IPS-18c (cell line): ENCODE measurements around the gene ADAMTS17.

Experiments
- H3K4me3 ChIP-seq: 2 replicates; pipeline ENCODE4 v1.7.0; 2013; ENCODE audit warnings: low read depth, mild to moderate bottlenecking, low read length, moderate library complexity; ENCODE audit not compliant: insufficient read depth
- H3K9me3 ChIP-seq: one replicate; pipeline ENCODE4 v1.6.1; 2013; ENCODE audit warnings: mild to moderate bottlenecking, low read length, moderate library complexity; ENCODE audit not compliant: control insufficient read depth, insufficient read depth

The ADAMTS17 gene

DNA sequence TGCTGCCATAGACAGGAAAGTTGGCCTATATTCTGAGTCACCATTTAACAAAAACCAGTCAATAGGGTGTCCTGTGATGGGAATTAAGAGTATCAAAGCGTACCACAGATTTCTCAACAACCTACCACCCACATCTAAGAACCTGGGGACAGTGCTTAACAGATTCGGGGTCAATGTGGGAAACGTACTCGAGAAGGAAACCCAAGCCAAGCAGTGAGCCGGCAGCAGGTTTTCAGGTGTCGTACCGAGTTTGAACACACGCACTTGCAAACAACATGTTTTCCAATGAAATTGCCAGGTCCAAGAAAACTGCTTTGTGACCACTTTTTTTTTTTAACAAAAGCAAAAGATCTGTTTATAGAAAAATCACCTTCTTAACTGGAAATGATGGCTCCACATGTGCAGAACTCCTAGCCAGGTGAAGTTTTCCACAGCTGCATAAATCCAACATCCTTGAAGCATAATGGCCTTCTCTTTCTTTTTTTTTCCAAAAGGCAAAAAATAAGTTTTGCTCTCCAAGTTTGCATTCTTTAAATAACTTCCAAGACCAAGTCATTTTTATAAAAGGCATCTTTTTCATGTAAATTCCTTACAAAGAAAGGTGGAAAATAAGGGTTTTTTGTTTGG, 45.7 kb downstream of the ADAMTS17 start:
- H3K4me3 ChIP-seq, result no peak overlapping the region
- H3K9me3 ChIP-seq, result peaks cover 5% of the 10 kb centered on the region

DNA sequence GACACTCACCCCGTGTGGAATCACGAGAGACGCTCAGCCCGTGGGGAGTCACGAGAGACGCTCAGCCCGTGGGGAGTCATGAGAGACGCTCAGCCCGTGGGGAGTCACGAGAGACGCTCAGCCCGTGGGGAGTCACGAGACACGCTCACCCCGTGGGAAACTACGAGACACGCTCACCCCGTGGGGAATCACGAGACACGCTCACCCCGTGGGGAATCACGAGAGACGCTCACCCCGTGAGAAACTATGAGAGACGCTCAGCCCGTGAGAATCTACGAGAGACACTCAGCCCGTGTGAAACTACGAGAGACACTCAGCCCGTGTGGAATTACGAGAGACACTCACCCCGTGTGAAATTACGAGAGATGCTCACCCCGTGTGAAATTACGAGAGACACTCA, 49.8 kb downstream of the ADAMTS17 start:
- Histone ChIP-seq H3K4me3 (no peak overlapping the region), H3K9me3 (peaks cover 2% of the 10 kb centered on the region)

DNA sequence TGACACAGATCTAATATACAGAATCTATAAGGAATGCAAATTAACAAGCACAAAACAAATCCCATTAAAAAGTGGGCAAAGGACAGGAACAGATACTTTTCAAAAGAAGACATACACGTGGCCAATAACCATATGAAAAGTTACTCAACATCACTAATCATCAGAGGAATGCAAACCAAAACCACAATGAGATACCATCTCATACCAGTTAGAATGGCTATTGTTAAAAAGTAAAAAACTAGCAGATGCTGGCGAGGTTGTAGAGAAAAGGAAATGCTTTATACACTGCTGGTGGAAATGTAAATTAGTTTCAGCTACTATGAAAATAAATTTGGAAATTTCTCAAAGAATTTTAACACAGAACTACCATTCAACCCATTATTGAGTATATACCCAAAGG, 50.7 kb downstream of the ADAMTS17 start:
- H3K9me3 ChIP-seq, result peaks cover 2% of the 10 kb centered on the region
- H3K4me3 ChIP-seq, result no peak overlapping the region

DNA sequence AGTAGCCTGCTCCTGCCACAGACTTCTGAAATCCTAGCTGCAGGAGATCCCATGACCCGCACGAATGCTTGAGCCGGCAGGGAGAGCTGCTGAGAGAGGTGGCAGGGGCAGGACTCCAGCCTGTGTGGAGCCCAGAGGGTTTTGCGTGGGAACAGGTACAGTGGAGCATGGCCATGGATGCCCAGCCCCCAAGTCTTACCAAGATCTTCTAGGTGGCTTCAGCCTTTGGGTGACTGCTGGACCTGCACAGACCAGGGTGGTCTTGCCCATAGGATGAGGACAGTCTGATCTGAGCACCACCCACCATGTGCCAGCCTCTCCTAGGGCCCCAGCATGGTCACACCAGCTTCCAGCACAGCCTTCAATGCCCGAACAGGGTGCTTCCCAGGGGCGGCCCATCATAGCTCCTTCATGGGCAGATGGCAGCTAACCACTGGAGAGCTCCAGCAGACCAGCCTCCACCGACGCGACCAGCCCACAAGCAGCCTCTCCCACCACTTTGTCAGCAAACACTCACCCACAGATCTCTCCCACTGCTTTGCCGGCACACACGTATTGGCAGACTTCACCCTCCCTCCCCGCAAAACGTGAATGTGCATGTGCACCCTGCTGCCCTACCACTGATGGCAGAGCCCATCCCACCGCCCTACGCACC, 56.0 kb downstream of the ADAMTS17 start:
- no peaks in the 10 kb centered on the region for H3K9me3 ChIP-seq
- no peak overlapping the region for H3K4me3 ChIP-seq

DNA sequence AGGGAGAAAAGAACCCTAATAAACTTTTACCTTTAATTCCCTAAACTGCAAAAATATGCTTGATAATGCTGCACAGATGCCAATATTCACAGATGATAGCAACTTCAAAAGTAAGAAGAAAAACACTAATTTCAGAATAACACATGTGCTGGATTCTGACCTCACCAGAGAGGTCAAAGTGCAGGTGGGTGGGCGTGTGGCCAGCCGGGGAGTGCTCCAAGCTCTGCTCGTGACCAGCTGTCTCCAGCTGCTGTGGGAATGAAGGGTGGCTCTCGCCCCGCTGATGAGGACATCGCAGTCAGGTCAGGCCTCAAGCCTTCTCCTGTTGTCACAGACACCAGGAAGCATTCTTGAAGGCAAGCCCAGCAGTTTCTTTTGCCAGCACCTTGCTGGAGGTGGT, 57.1 kb downstream of the ADAMTS17 start:
- Histone ChIP-seq H3K9me3 (no peaks in the 10 kb centered on the region), H3K4me3 (no peak overlapping the region)

DNA sequence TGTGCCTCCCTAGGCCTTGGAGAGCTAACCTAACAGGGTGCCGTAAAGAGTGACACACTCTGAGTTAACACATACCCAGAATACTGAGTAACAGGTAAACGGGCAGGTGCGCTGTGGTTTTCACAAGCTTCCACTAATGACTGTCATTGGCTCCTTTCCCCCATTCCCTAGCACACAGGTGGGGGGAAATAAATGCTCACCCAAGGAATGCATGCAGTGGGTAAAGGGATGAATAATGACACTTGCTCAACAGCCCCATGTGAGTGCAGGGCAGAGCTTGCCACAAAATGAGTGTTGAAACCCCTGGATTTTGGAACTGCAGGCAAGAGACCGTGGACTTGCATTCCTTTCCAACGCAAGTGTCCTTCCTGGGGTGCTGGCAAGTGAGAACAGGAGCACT, 57.6 kb downstream of the ADAMTS17 start:
- Histone ChIP-seq H3K9me3 (no peaks in the 10 kb centered on the region), H3K4me3 (no peak overlapping the region)

DNA sequence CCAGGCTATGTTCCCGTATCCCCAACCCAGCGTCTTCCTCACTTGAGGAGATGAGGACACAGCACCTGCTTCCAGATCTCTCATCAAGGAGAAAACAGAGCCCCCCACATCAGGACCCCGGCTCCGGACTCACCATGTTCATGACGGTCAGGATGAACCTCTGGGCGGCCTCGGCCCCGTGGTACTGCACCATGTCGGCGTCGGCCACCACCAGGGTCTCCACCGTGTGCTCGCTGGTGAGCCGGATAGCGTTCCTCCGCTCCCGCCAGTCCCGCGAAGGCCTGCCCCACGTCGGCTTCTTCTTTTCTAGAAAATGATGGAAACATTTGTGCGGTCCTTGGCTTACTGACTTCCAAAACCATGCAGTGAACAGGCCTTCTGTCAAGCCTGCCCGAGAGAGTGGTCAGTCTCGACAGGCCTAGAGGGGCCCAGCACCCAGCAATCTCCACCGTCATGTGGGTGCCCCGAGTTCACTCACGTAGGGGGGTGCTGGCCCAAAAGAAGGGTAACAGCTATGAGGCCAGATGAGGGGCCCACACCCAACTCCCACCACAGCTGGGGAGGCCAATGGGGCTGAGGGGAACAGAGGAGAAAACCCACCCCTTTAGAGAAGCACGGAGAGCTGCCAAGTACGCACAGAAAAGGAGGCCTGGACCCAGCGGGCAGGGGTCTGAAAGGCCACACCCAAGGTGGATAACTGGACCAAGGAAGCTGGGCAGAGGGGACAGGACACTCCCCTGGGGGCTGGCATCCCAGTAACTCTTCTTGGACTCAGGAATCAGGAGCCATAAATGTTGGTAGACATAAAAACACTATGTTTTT, 60.5 kb downstream of the ADAMTS17 start:
- no peaks in the 10 kb centered on the region for H3K9me3 ChIP-seq

DNA sequence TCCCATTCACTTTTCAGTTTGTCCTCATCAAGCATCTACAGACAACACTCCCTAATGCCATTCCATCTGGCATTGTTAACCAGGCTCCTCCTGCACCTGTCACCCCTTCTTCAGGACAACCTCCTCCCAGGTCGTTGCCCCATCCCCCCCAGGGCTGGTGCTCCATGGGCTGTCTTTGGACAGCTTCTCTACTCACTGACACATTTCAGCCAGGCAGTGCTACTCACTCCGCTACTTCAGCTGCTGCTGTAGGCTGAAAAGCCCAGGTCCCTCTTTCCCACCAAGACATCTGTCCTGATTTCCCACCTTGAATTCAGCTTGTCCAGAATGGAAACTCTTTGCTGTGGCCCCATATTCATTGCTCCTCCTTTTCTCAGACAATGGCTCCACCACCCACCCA, 61.9 kb downstream of the ADAMTS17 start:
- Histone ChIP-seq H3K9me3 (no peaks in the 10 kb centered on the region), H3K4me3 (no peak overlapping the region)

More for the DNA sequence above, 60.5 kb downstream of the ADAMTS17 start:
- no peak overlapping the region for H3K4me3 ChIP-seq

DNA sequence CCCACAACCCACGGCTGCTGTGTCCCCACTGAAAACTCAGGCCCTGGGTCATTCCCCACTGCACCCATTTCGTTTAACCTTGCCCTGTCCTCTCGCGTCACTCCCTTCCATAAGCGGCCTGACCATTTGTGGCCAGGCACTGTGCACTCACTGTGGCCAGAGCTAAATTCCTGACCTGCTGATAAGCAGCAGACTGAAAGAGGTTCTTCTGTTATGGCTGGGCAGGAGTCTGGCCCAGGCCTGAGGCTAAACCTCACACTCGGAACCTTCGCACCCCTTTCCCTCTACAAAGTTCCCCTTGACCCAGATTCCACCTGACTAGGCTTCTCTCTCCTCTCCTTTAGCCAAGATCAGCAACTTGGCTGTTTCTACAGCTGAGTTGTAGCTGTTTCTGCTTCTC, 62.3 kb downstream of the ADAMTS17 start:
- Histone ChIP-seq H3K9me3 (no peaks in the 10 kb centered on the region), H3K4me3 (no peak overlapping the region)

DNA sequence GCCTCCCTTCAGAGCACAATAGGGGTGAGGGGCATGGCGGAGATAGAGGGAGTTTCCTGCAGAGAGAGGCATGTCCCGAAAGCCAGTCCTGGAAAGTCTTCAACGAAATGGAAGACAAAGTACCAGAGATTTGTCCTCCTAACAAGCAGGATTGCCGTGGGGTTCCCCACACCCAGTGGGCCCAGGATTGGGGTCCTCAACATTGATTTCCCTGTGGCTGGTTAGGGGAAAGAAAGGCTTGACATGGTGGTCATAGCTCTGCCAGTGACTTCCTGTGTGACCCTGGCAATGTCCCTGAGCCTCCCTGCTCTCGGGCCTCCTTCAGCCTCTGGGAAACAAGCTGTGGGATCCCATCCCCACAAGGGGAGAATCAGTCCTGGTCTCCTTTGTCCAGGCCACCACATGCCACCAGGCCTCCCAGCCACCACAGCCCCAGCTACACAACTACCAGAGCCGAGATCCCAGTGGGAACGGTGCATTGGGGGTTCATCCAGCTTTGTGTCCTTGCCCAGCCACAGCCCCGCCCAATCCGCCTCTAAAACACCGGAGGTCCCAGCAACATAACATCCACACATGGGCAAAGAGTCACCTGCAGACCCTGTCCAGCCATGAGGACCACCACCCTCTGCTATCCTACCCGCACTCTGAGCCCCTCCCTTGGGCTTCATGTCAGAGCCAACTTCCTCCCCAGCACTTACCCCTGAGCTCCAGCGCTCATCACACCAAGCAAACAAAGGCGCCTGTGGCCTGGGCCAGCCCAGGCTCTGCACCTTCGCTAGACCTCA, 63.0 kb downstream of the ADAMTS17 start:
- Histone ChIP-seq H3K9me3 (no peaks in the 10 kb centered on the region), H3K4me3 (no peak overlapping the region)

DNA sequence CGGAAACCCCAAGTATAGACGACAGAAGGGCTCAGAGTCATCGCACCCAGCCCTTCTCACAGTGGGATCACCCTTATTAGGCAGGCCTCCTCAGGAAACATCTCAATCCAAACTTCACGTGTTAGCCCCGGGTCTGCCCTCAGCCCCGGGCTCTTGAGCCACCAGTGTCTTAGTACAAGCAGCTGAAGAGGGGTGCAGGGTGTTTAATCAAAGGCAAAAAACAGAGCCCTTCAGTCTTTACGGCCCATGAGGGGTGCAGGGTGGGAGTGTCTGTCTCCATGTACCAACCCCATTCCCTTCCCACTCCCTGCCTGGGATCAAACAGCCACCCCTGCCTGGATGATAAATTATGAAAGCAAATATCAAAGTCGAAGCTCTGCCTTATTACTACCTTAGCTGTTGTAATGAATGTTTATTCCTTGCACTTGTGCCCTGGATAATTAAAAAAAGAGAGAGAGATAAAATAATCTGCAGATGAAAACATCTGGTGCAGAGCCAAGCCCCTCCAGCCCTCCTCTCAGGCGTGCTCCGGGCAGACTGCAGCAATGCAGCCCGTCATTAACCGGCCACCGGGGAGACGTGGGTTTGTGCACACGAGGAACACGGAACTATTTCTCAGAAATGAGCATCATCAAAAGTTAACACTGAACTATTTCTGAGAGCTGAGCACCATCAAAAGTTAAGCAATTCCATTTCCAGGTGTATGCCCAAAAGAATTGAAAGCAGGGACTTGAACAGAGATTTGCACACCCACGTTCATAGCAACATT, 64.5 kb downstream of the ADAMTS17 start:
- Histone ChIP-seq H3K4me3 (no peak overlapping the region), H3K9me3 (no peaks in the 10 kb centered on the region)

DNA sequence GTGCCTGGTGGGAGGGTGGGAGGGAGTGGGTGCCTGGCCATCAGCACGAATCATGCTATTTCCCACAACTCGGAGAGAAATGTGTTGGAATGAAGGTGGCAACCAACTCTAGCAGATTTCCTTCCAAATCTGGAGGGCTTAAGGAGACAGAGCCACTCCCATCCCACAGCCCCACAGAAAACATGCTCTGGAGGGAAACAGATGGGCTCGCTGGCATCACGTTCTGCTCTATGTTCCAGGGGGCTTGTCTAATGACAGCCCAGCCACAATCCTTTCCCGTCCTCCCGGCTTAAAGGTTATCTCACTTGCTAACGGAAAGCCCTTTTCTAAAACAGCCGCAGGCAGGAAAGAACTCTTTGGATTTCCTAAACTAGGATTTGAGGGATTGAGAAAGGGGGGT, 65.3 kb downstream of the ADAMTS17 start:
- Histone ChIP-seq H3K4me3 (no peak overlapping the region), H3K9me3 (no peaks in the 10 kb centered on the region)

DNA sequence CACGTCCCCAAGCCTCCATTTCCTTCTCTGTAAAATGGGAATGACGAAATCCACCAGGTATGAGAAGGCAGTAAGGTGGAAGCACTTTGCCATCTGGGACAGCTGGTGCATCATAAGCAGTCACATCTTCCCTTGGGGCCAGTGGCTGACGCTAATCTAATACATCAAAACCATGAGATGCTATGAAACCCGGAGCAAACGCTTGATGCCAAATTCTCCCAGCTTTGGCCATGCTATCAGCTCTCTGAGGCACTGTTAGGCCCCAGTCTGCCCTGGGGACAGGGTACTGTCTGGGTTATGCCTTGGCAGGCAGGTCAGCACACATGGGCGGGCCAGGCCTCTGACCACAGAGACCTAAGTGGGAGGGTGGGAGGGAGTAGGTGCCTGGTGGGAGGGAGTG, 66.1 kb downstream of the ADAMTS17 start:
- Histone ChIP-seq H3K4me3 (no peak overlapping the region), H3K9me3 (no peaks in the 10 kb centered on the region)

DNA sequence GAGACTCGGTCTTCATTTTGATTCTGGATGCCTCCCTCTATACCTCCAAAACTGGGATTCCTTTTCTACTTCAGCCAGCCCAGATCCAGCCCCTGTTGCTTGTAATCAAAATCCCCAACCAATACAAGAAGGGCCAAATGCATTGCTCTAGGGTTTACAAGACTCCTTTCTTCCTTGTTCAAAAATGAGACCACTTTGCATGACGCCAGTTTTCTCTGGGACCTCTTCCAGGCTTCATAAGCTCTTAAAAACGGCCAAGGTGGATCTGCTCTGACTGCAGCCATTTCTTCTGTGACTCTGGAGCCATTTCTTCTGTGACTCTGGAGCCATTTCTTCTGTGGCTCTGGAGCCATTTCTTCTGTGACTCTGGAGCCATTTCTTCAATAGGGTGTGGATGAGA, 71.9 kb downstream of the ADAMTS17 start:
- Histone ChIP-seq H3K4me3 (no peak overlapping the region), H3K9me3 (no peaks in the 10 kb centered on the region)

DNA sequence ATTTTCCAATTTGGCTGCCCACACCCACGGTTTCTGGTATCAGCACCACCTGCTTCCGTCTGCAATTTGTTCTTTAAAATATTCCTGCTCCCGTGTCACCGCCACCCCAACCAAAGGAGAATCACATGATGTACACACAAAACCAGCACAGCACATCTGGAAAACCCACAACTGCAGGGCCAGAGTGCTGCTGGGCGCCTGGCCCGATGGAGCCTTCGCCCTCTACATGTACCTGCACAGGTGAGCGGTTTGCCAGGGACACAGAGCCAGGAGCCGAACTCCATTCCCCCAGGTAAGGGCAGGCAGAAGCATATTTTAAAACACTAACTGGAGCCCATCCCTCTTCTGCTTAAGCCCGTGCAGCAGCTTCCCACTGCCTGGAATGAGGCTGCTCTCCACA, 75.6 kb downstream of the ADAMTS17 start:
- Histone ChIP-seq H3K9me3 (no peaks in the 10 kb centered on the region), H3K4me3 (no peak overlapping the region)

DNA sequence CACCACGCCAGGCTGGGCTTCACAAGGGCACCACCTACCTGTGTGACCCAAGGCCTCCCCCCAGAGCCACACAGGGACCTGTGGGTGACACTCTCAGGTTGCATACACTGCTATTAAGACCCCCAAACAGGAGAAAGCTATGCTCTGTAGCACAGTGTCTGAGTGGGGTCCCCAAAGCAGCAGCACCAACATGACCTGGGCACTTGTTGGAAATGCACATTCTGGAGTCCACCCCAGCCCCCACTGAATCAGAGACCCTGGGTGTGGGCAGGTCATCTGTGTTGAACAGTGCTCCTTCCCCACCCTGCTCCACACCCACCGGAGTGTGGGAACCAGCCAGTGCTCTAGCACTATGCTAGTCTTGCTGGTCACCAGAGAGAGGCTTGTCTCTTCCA, 76.1 kb downstream of the ADAMTS17 start:
- H3K4me3 ChIP-seq, result no peak overlapping the region

More for the DNA sequence above, 76.1 kb downstream of the ADAMTS17 start:
- no peaks in the 10 kb centered on the region for H3K9me3 ChIP-seq
